ENCODE measurements around the gene PARG.
"Not testable (repeated sequence)": the region's sequence is repeated elsewhere in the genome, so short reads cannot be mapped to it uniquely, and the experiment has no call there.

Gene PARG

GRCh38 chr10:49849520-49849919, 92.3 kb downstream of the PARG start:
- H3K4me3 ChIP-seq (ENCODE audit: insufficient read depth in 1 of 2, low read depth in 1 of 2, low read length in 2 of 2); H3K79me1 ChIP-seq (replicated peaks; ENCODE audit: low read length, poor library complexity, severe bottlenecking); H2BK120ac ChIP-seq (ENCODE audit: low read depth, low read length); H3K9ac ChIP-seq (ENCODE audit: low read length); H3K4ac ChIP-seq (ENCODE audit: low read depth in 1 of 2, low read length in 2 of 2); DNase-seq; H3K27ac ChIP-seq (ENCODE audit: low read length, poor library complexity, severe bottlenecking); H2BK12ac ChIP-seq (ENCODE audit: low read length in 2 of 2); H4K8ac ChIP-seq (ENCODE audit: low read length); H3K18ac ChIP-seq (ENCODE audit: low read depth in 1 of 2, low read length in 2 of 2); H3K14ac ChIP-seq (ENCODE audit: low read length in 2 of 2); H2AFZ ChIP-seq (ENCODE audit: low read depth, low read length); H3K36me3 ChIP-seq (ENCODE audit: control insufficient read depth in 1 of 2, insufficient read depth in 2 of 2, low read depth in 1 of 2, low read length in 2 of 2); H3K9me3 ChIP-seq (ENCODE audit: control insufficient read depth, low read length); H2BK15ac ChIP-seq (ENCODE audit: low read depth, poor library complexity, severe bottlenecking); H3K23ac ChIP-seq (ENCODE audit: low read length in 2 of 2); H2AK5ac ChIP-seq (ENCODE audit: low read length, severe bottlenecking); H3K4me2 ChIP-seq (ENCODE audit: low read length, poor library complexity, severe bottlenecking); H3K4me1 ChIP-seq (ENCODE audit: control insufficient read depth, insufficient read depth, low read depth, low read length); H2BK5ac ChIP-seq (ENCODE audit: low read depth, low read length, poor library complexity, severe bottlenecking); H4K91ac ChIP-seq (ENCODE audit: low read length); H3K27me3 ChIP-seq (ENCODE audit: control insufficient read depth in 1 of 2, insufficient read depth in 1 of 2, low read length in 2 of 2): not testable (repeated sequence)
- WGBS = 98% methylated on average over 3 of the region's 4 CpGs

- no peak overlapping the region for H2AFZ ChIP-seq (ENCODE audit: low read depth, low read length)
- H2BK5ac ChIP-seq (ENCODE audit: low read depth, low read length, poor library complexity, severe bottlenecking) = no peak overlapping the region
- H4K8ac ChIP-seq (ENCODE audit: low read length) = no peak overlapping the region
- H3K36me3 ChIP-seq (ENCODE audit: control insufficient read depth in 1 of 2, insufficient read depth in 2 of 2, low read depth in 1 of 2, low read length in 2 of 2) = peaks cover 2 to 34% of the 10 kb centered on the region in 2 experiments
- H3K27ac ChIP-seq (ENCODE audit: low read length, poor library complexity, severe bottlenecking) = no peak overlapping the region
- no peaks in the 10 kb centered on the region for H3K27me3 ChIP-seq (ENCODE audit: control insufficient read depth in 1 of 2, insufficient read depth in 1 of 2, low read length in 2 of 2)
- H3K79me1 ChIP-seq (replicated peaks; ENCODE audit: low read length, poor library complexity, severe bottlenecking) = peaks cover 2% of the 10 kb centered on the region
- WGBS = 87% methylated on average over 4 of the region's 7 CpGs
- H3K4me1 ChIP-seq (ENCODE audit: control insufficient read depth, insufficient read depth, low read depth, low read length) = no peaks in the 10 kb centered on the region
- no peaks in the 10 kb centered on the region for H3K9me3 ChIP-seq (ENCODE audit: control insufficient read depth, low read length)
- H2BK15ac ChIP-seq (ENCODE audit: low read depth, poor library complexity, severe bottlenecking) = no peak overlapping the region
- no peak overlapping the region for H2BK12ac ChIP-seq (ENCODE audit: low read length in 2 of 2)
- H3K4ac ChIP-seq (ENCODE audit: low read depth in 1 of 2, low read length in 2 of 2) = no peak overlapping the region
- no peak overlapping the region for H3K23ac ChIP-seq (ENCODE audit: low read length in 2 of 2)
- no peak overlapping the region for H3K9ac ChIP-seq (ENCODE audit: low read length)
- H2AK5ac ChIP-seq (ENCODE audit: low read length, severe bottlenecking) = no peak overlapping the region
- H3K4me3 ChIP-seq (ENCODE audit: insufficient read depth in 1 of 2, low read depth in 1 of 2, low read length in 2 of 2) = no peak overlapping the region
- H4K91ac ChIP-seq (ENCODE audit: low read length) = no peak overlapping the region
- H3K4me2 ChIP-seq (ENCODE audit: low read length, poor library complexity, severe bottlenecking) = no peak overlapping the region
- peak; percentile 76 for DNase-seq
- H3K18ac ChIP-seq (ENCODE audit: low read depth in 1 of 2, low read length in 2 of 2) = no peak overlapping the region
- H2BK120ac ChIP-seq (ENCODE audit: low read depth, low read length) = no peak overlapping the region
- H3K14ac ChIP-seq (ENCODE audit: low read length in 2 of 2) = no peak overlapping the region
These were observed 96.8 kb downstream of the PARG start for GRCh38 chr10:49844775-49845595.

- H3K27ac ChIP-seq (ENCODE audit: low read length, poor library complexity, severe bottlenecking); H3K27me3 ChIP-seq (ENCODE audit: control insufficient read depth in 1 of 2, insufficient read depth in 1 of 2, low read length in 2 of 2); H2BK120ac ChIP-seq (ENCODE audit: low read depth, low read length); H3K4me3 ChIP-seq (ENCODE audit: insufficient read depth in 1 of 2, low read depth in 1 of 2, low read length in 2 of 2); H2AK5ac ChIP-seq (ENCODE audit: low read length, severe bottlenecking); DNase-seq; H2BK15ac ChIP-seq (ENCODE audit: low read depth, poor library complexity, severe bottlenecking); H2AFZ ChIP-seq (ENCODE audit: low read depth, low read length); H3K79me1 ChIP-seq (replicated peaks; ENCODE audit: low read length, poor library complexity, severe bottlenecking); H4K91ac ChIP-seq (ENCODE audit: low read length); H3K14ac ChIP-seq (ENCODE audit: low read length in 2 of 2); H2BK12ac ChIP-seq (ENCODE audit: low read length in 2 of 2); H3K4me1 ChIP-seq (ENCODE audit: control insufficient read depth, insufficient read depth, low read depth, low read length); H3K9me3 ChIP-seq (ENCODE audit: control insufficient read depth, low read length); H3K4me2 ChIP-seq (ENCODE audit: low read length, poor library complexity, severe bottlenecking); H2BK5ac ChIP-seq (ENCODE audit: low read depth, low read length, poor library complexity, severe bottlenecking); H3K18ac ChIP-seq (ENCODE audit: low read depth in 1 of 2, low read length in 2 of 2); H4K8ac ChIP-seq (ENCODE audit: low read length); H3K9ac ChIP-seq (ENCODE audit: low read length); H3K4ac ChIP-seq (ENCODE audit: low read depth in 1 of 2, low read length in 2 of 2); H3K23ac ChIP-seq (ENCODE audit: low read length in 2 of 2): not testable (repeated sequence)
- H3K36me3 ChIP-seq (ENCODE audit: control insufficient read depth in 1 of 2, insufficient read depth in 2 of 2, low read depth in 1 of 2, low read length in 2 of 2) = peaks cover 5 to 50% of the 10 kb centered on the region in 2 experiments
These were observed 99.5 kb downstream of the PARG start for GRCh38 chr10:49842333-49842628.

- Histone ChIP-seq H3K36me3 (ENCODE audit: control insufficient read depth in 1 of 2, insufficient read depth in 2 of 2, low read depth in 1 of 2, low read length in 2 of 2) (peaks cover 5 to 50% of the 10 kb centered on the region in 2 experiments), H3K23ac (ENCODE audit: low read length in 2 of 2) (no peak overlapping the region), H3K9ac (ENCODE audit: low read length) (no peak overlapping the region), H3K18ac (ENCODE audit: low read depth in 1 of 2, low read length in 2 of 2) (no peak overlapping the region), H3K79me1 (replicated peaks; ENCODE audit: low read length, poor library complexity, severe bottlenecking) (peaks cover 2% of the 10 kb centered on the region), H2BK5ac (ENCODE audit: low read depth, low read length, poor library complexity, severe bottlenecking) (no peak overlapping the region), H3K4ac (ENCODE audit: low read depth in 1 of 2, low read length in 2 of 2) (no peak overlapping the region), H2AK5ac (ENCODE audit: low read length, severe bottlenecking) (no peak overlapping the region), H3K14ac (ENCODE audit: low read length in 2 of 2) (no peak overlapping the region), H4K8ac (ENCODE audit: low read length) (no peak overlapping the region), H3K27ac (ENCODE audit: low read length, poor library complexity, severe bottlenecking) (no peak overlapping the region), H3K27me3 (ENCODE audit: control insufficient read depth in 1 of 2, insufficient read depth in 1 of 2, low read length in 2 of 2) (no peaks in the 10 kb centered on the region), H3K9me3 (ENCODE audit: control insufficient read depth, low read length) (no peaks in the 10 kb centered on the region), H3K4me2 (ENCODE audit: low read length, poor library complexity, severe bottlenecking) (no peak overlapping the region), H2BK12ac (ENCODE audit: low read length in 2 of 2) (no peak overlapping the region), H2AFZ (ENCODE audit: low read depth, low read length) (no peak overlapping the region), H2BK15ac (ENCODE audit: low read depth, poor library complexity, severe bottlenecking) (no peak overlapping the region), H3K4me1 (ENCODE audit: control insufficient read depth, insufficient read depth, low read depth, low read length) (peaks cover 6% of the 10 kb centered on the region), H3K4me3 (ENCODE audit: insufficient read depth in 1 of 2, low read depth in 1 of 2, low read length in 2 of 2) (no peak overlapping the region), H2BK120ac (ENCODE audit: low read depth, low read length) (no peak overlapping the region), H4K91ac (ENCODE audit: low read length) (no peak overlapping the region)
- WGBS = 96% methylated on average over 11 of the region's 11 CpGs
- no peak for DNase-seq
These were observed 100.1 kb downstream of the PARG start for GRCh38 chr10:49841615-49842332.

Data from mesenchymal stem cell (in vitro differentiated cells and primary cell).